HG02798 (cell line): Measurements from ENCODE around the gene ADAMTSL5.
"Not testable (repeated sequence)": the region's sequence is repeated elsewhere in the genome, so short reads cannot be mapped to it uniquely, and the experiment has no call there.

ENCODE experiments used
- ATAC-seq: cut with Tn5 transposase; IDR thresholded peaks from one replicate; pipeline ENCODE4 v1.9.1; 2021; ENCODE audit warnings: mild to moderate bottlenecking; ENCODE audit not compliant: unreplicated experiment, poor library complexity

Gene ADAMTSL5

GRCh38 chr19:1499231-1499630 lies 13.6 kb downstream of the ADAMTSL5 start:
- ATAC-seq = not testable (repeated sequence)

GRCh38 chr19:1497578-1498235 lies 15.1 kb downstream of the ADAMTSL5 start:
- ATAC-seq = no peak

- ATAC-seq = no peak
Measured at GRCh38 chr19:1496714-1497577, 15.9 kb downstream of the ADAMTSL5 start.

- no peak for ATAC-seq
Measured at GRCh38 chr19:1495799-1496713, 16.8 kb downstream of the ADAMTSL5 start.

GRCh38 chr19:1495051-1495798 lies 17.6 kb downstream of the ADAMTSL5 start:
- no peak for ATAC-seq

GRCh38 chr19:1494115-1494815 lies 18.6 kb downstream of the ADAMTSL5 start:
- ATAC-seq = no peak

- ATAC-seq = no peak
Measured at GRCh38 chr19:1492474-1493006, 20.3 kb downstream of the ADAMTSL5 start.

- no peak for ATAC-seq
Measured at GRCh38 chr19:1491849-1492170, 21.0 kb downstream of the ADAMTSL5 start.

GRCh38 chr19:1491114-1491848 lies 21.5 kb downstream of the ADAMTSL5 start, which contains the start of gene REEP6:
REEP6 (plus strand) TSS chr19:1491181; CDS start chr19:1491270, 89 bp downstream.
- no peak for ATAC-seq

- peak; percentile 87 for ATAC-seq
Measured at GRCh38 chr19:1490311-1491113, 22.3 kb downstream of the ADAMTSL5 start, which contains the start of gene PCSK4. PCSK4 (minus strand) TSS chr19:1490350; CDS start chr19:1490346, 4 bp downstream.

GRCh38 chr19:1489463-1490310 lies 23.1 kb downstream of the ADAMTSL5 start:
- ATAC-seq = no peak

GRCh38 chr19:1488282-1488601 lies 24.6 kb downstream of the ADAMTSL5 start:
- no peak for ATAC-seq

- no peak for ATAC-seq
Measured at GRCh38 chr19:1487576-1488281, 25.1 kb downstream of the ADAMTSL5 start.

GRCh38 chr19:1486720-1487575 lies 25.9 kb downstream of the ADAMTSL5 start:
- no peak for ATAC-seq

- no peak for ATAC-seq
Measured at GRCh38 chr19:1483979-1484428, 28.8 kb downstream of the ADAMTSL5 start.
